AG09309 (cell line): ENCODE data around the gene AMACR.

Experiments used
- DNase-seq: peaks from one replicate; pipeline ENCODE4 v3.0.0-alpha.2; 2010; ENCODE audit warnings: low read depth
- H3K4me3 ChIP-seq: 2 replicates; pipeline ENCODE4 v1.5.1; 2011; ENCODE audit warnings: mild to moderate bottlenecking, low read depth, low read length, moderate library complexity; ENCODE audit not compliant: control insufficient read depth
- CTCF ChIP-seq: IDR thresholded peaks from 2 replicates; pipeline ENCODE4 v1.5.1; 2011; ENCODE audit warnings: mild to moderate bottlenecking, low read depth, low read length, inconsistent platforms; ENCODE audit not compliant: insufficient read depth, control insufficient read depth; ENCODE audit errors: missing control alignments

AMACR gene

GRCh38 chr5:33939556-33940262, 68.1 kb downstream of the AMACR start:
- no peak for DNase-seq
- H3K4me3 ChIP-seq = no peak overlapping the region
- TF ChIP-seq CTCF = no peak

GRCh38 chr5:33938881-33939280, 69.0 kb downstream of the AMACR start:
- TF ChIP-seq CTCF = no peak
- H3K4me3 ChIP-seq = no peak overlapping the region
- no peak for DNase-seq

- H3K4me3 ChIP-seq = no peak overlapping the region
- TF ChIP-seq CTCF = no peak
- DNase-seq = no peak
These were observed 69.4 kb downstream of the AMACR start for GRCh38 chr5:33938507-33938796.

- no peak for DNase-seq
- no peak overlapping the region for H3K4me3 ChIP-seq
- no peak for TF ChIP-seq CTCF
These were observed 69.9 kb downstream of the AMACR start for GRCh38 chr5:33937707-33938506.

GRCh38 chr5:33937017-33937706, 70.7 kb downstream of the AMACR start:
- no peak for DNase-seq
- no peak overlapping the region for H3K4me3 ChIP-seq
- TF ChIP-seq CTCF = no peak

- no peak for DNase-seq
- H3K4me3 ChIP-seq = peak within 1 kb of the TSS; percentile 48
- no peak for TF ChIP-seq CTCF
These were observed 71.4 kb downstream of the AMACR start, which contains the start of gene RXFP3 for GRCh38 chr5:33936381-33937016. TSS of gene RXFP3 (plus strand) at chr5:33936386. CDS start at chr5:33936741, 355 bp downstream.
